ENCODE data around the gene RBMS3. TPM values are rescaled to one million over a fixed set of nuclear protein-coding genes. Genes with fewer than 3 reads are reported as not detected.

The RBMS3 gene
- total RNA-seq, 2 donors from 2014 or later, result 31.7 to 45.1 TPM

GRCh38 chr3:29430558-29430971 lies 149.7 kb downstream of the RBMS3 start:
- no peak for TF ChIP-seq POLR2AphosphoS5 (IDR thresholded peaks at IDR 0.05)
- no peak for TF ChIP-seq POLR2A (IDR thresholded peaks at IDR 0.05)
- no peak for TF ChIP-seq CTCF (IDR thresholded peaks at IDR 0.05)
- Histone ChIP-seq H3K36me3 (no peaks in the 10 kb centered on the region), H3K27ac (no peak overlapping the region), H3K4me1 (replicated peaks) (no peaks in the 10 kb centered on the region), H3K4me3 (no peak overlapping the region), H3K9me3 (no peaks in the 10 kb centered on the region), H3K27me3 (replicated peaks; ENCODE audit: insufficient read depth) (no peaks in the 10 kb centered on the region)
- intact Hi-C loops (cut with DNase I), result no loop called here
- no peak for DNase-seq (ENCODE audit: low spot score)
- 17% methylated on average over 1 of the region's 1 CpG for WGBS

- Histone ChIP-seq H3K4me3 (no peak overlapping the region), H3K27me3 (replicated peaks; ENCODE audit: insufficient read depth) (no peaks in the 10 kb centered on the region), H3K4me1 (replicated peaks) (no peaks in the 10 kb centered on the region), H3K9me3 (no peaks in the 10 kb centered on the region), H3K36me3 (no peaks in the 10 kb centered on the region), H3K27ac (no peak overlapping the region)
- TF ChIP-seq POLR2AphosphoS5 (IDR thresholded peaks at IDR 0.05) (no peak), CTCF (IDR thresholded peaks at IDR 0.05) (no peak), POLR2A (IDR thresholded peaks at IDR 0.05) (no peak)
- no peak for DNase-seq (ENCODE audit: low spot score)
- intact Hi-C loops (cut with DNase I), result no loop called here
Measured at GRCh38 chr3:29436612-29437323, 155.9 kb downstream of the RBMS3 start.

- TF ChIP-seq POLR2A (IDR thresholded peaks at IDR 0.05) (no peak), POLR2AphosphoS5 (IDR thresholded peaks at IDR 0.05) (no peak), CTCF (IDR thresholded peaks at IDR 0.05) (no peak)
- no peak for DNase-seq (ENCODE audit: low spot score)
- 91% methylated on average over 3 of the region's 3 CpGs for WGBS
- H3K27ac ChIP-seq, result no peak overlapping the region
- H3K27me3 ChIP-seq (replicated peaks; ENCODE audit: insufficient read depth), result no peaks in the 10 kb centered on the region
- no peaks in the 10 kb centered on the region for H3K9me3 ChIP-seq
- H3K36me3 ChIP-seq, result no peaks in the 10 kb centered on the region
- H3K4me1 ChIP-seq (replicated peaks), result no peaks in the 10 kb centered on the region
- no peak overlapping the region for H3K4me3 ChIP-seq
- intact Hi-C loops (cut with DNase I), result no loop called here
Measured at GRCh38 chr3:29438580-29438979, 157.7 kb downstream of the RBMS3 start.

- peak; percentile 43 for TF ChIP-seq POLR2AphosphoS5 (IDR thresholded peaks at IDR 0.05)
- no peak for TF ChIP-seq POLR2A (IDR thresholded peaks at IDR 0.05)
- DNase-seq (ENCODE audit: low spot score), result peak; percentile 39
- no peaks in the 10 kb centered on the region for H3K36me3 ChIP-seq
- no peaks in the 10 kb centered on the region for H3K4me1 ChIP-seq (replicated peaks)
- peak overlapping the region; percentile 8 to 26 for H3K4me3 ChIP-seq
- H3K9me3 ChIP-seq, result no peaks in the 10 kb centered on the region
- WGBS, result 21% methylated on average over 13 of the region's 13 CpGs
- intact Hi-C loops (cut with DNase I), result no loop called here
- H3K27me3 ChIP-seq (replicated peaks; ENCODE audit: insufficient read depth), result no peaks in the 10 kb centered on the region
- peak overlapping the region; percentile 13 to 23 for H3K27ac ChIP-seq
Measured at GRCh38 chr3:29440413-29441305, 159.8 kb downstream of the RBMS3 start.

GRCh38 chr3:29441422-29441821 lies 160.6 kb downstream of the RBMS3 start:
- H3K27me3 ChIP-seq (replicated peaks; ENCODE audit: insufficient read depth), result no peaks in the 10 kb centered on the region
- H3K27ac ChIP-seq, result no peak overlapping the region
- DNase-seq (ENCODE audit: low spot score), result no peak
- no peaks in the 10 kb centered on the region for H3K4me1 ChIP-seq (replicated peaks)
- intact Hi-C loops (cut with DNase I), result no loop called here
- H3K4me3 ChIP-seq, result no peak overlapping the region
- no peak for TF ChIP-seq CTCF (IDR thresholded peaks at IDR 0.05)
- no peak for TF ChIP-seq POLR2A (IDR thresholded peaks at IDR 0.05)
- no peak for TF ChIP-seq POLR2AphosphoS5 (IDR thresholded peaks at IDR 0.05)
- 53% methylated on average over 3 of the region's 3 CpGs for WGBS
- H3K9me3 ChIP-seq, result no peaks in the 10 kb centered on the region
- H3K36me3 ChIP-seq, result no peaks in the 10 kb centered on the region
